GM21529 (cell line): ENCODE results near the gene CHCHD3.

Experiments
- ATAC-seq: cut with Tn5 transposase; IDR thresholded peaks from one replicate; pipeline ENCODE4 v1.9.1; 2021; ENCODE audit not compliant: unreplicated experiment

Gene CHCHD3

GRCh38 chr7:132828502-132828901 is 253.4 kb downstream of the CHCHD3 start:
- no peak for ATAC-seq

GRCh38 chr7:132825932-132826835 is 255.7 kb downstream of the CHCHD3 start:
- no peak for ATAC-seq

GRCh38 chr7:132825222-132825621 is 256.7 kb downstream of the CHCHD3 start:
- no peak for ATAC-seq

GRCh38 chr7:132819648-132820047 is 262.2 kb downstream of the CHCHD3 start:
- no peak for ATAC-seq

GRCh38 chr7:132817949-132818348 is 263.9 kb downstream of the CHCHD3 start:
- no peak for ATAC-seq

- ATAC-seq: no peak
Measured at GRCh38 chr7:132815696-132816311, 266.1 kb downstream of the CHCHD3 start.

GRCh38 chr7:132815130-132815529 is 266.8 kb downstream of the CHCHD3 start:
- no peak for ATAC-seq

- no peak for ATAC-seq
Measured at GRCh38 chr7:132810561-132810960, 271.3 kb downstream of the CHCHD3 start.

GRCh38 chr7:132806834-132807233 is 275.1 kb downstream of the CHCHD3 start:
- no peak for ATAC-seq

- ATAC-seq: no peak
Measured at GRCh38 chr7:132805766-132806165, 276.1 kb downstream of the CHCHD3 start.

GRCh38 chr7:132804849-132805485 is 276.9 kb downstream of the CHCHD3 start:
- ATAC-seq: no peak

GRCh38 chr7:132800522-132800921 is 281.4 kb downstream of the CHCHD3 start:
- ATAC-seq: no peak

GRCh38 chr7:132799081-132799413 is 282.8 kb downstream of the CHCHD3 start:
- ATAC-seq: no peak

GRCh38 chr7:132797152-132797551 is 284.7 kb downstream of the CHCHD3 start:
- ATAC-seq: no peak

GRCh38 chr7:132793474-132793873 is 288.4 kb downstream of the CHCHD3 start:
- no peak for ATAC-seq

GRCh38 chr7:132791036-132791435 is 290.9 kb downstream of the CHCHD3 start:
- no peak for ATAC-seq

- no peak for ATAC-seq
Measured at GRCh38 chr7:132790104-132790503, 291.8 kb downstream of the CHCHD3 start.

- ATAC-seq: no peak
Measured at GRCh38 chr7:132789281-132789680, 292.6 kb downstream of the CHCHD3 start.

GRCh38 chr7:132785870-132786269 is 296.0 kb downstream of the CHCHD3 start:
- no peak for ATAC-seq

- no peak for ATAC-seq
Measured at GRCh38 chr7:132784406-132784805, 297.5 kb downstream of the CHCHD3 start.

GRCh38 chr7:132783824-132784223 is 298.1 kb downstream of the CHCHD3 start:
- ATAC-seq: no peak
